Transverse colon (tissue), 4 donors: ENCODE measurements around the gene FARP1. TPM values are rescaled to one million over a fixed set of nuclear protein-coding genes. Genes with fewer than 3 reads are reported as not detected.

Experiments
- DNase-seq: peaks from one replicate; pipeline ENCODE4 v3.0.0-alpha.2; 2019
- H3K27ac ChIP-seq, 4 donors: fragments of 200-600 bp; sonication (generic); 2 replicates each; pipeline ENCODE4 v1.5.1; 2016 to 2018; ENCODE audit warnings: inconsistent platforms in 4 of 4
- H3K27me3 ChIP-seq: fragments of 200-600 bp; sonication (generic); 2 replicates; pipeline ENCODE4 v1.5.1; 2017; ENCODE audit warnings: inconsistent platforms
- H3K36me3 ChIP-seq, 4 donors: fragments of 200-600 bp; sonication (generic); 2 replicates each; pipeline ENCODE4 v1.5.1; 2017 to 2019; ENCODE audit warnings: inconsistent platforms in 4 of 4
- H3K4me1 ChIP-seq, 4 donors: fragments of 200-600 bp; sonication (generic); 2 replicates each; pipeline ENCODE4 v1.5.1; 2017 to 2020; ENCODE audit warnings: inconsistent platforms in 4 of 4
- H3K4me3 ChIP-seq, 4 donors: fragments of 200-600 bp; sonication (generic); 1 replicate in 1 of 4; 2 replicates in 3 of 4; pipeline versions ENCODE4 v1.5.1 to v1.6.1; 2017 to 2019; ENCODE audit warnings: inconsistent platforms in 4 of 4
- H3K9me3 ChIP-seq, 2 donors: fragments of 200-600 bp; sonication (generic); 2 replicates each; pipeline ENCODE4 v1.5.1; 2017 to 2019; ENCODE audit warnings: inconsistent platforms in 2 of 2
- CTCF ChIP-seq, 5 experiments: fragments of 200-600 bp in 3 of 5; fragments of 450-650 bp in 2 of 5; sonication (generic) in 3 of 5; IDR thresholded peaks; 1 replicate in 2 of 5; 2 replicates in 3 of 5; pipeline ENCODE4 v1.5.1; 2016 to 2017; ENCODE audit warnings: antibody characterized with exemption in 5 of 5, inconsistent platforms in 3 of 5, mild to moderate bottlenecking in 2 of 5, moderate library complexity in 1 of 5
- EP300 ChIP-seq: sonication (generic); formaldehyde crosslinking; IDR thresholded peaks from one replicate; pipeline ENCODE4 v1.6.1; 2017; ENCODE audit warnings: antibody characterized with exemption, low read depth
- POLR2A ChIP-seq: fragments of 450-650 bp; IDR thresholded peaks from one replicate; pipeline ENCODE4 v1.6.1; 2016; ENCODE audit warnings: antibody characterized with exemption, mild to moderate bottlenecking, moderate library complexity
- POLR2AphosphoS5 ChIP-seq, 3 donors: sonication (generic); formaldehyde crosslinking; IDR thresholded peaks; one replicate each; pipeline ENCODE4 v1.6.1; 2016; ENCODE audit warnings: antibody characterized with exemption in 3 of 3
- WGBS, 2 donors: methylation state at CpG; one replicate each; pipeline ENCODE4 v1.1.5; 2018; ENCODE audit warnings: low coverage in 1 of 2; 5-methylcytosine and 5-hydroxymethylcytosine counted together
- in situ Hi-C, 4 donors: fragments of 200-750 bp; cut with MboI; loops; one replicate each; pipeline versions ENCODE4 v1.15.0 to v1.15.1; 2017; ENCODE audit warnings: low sequenced_read_pairs in 3 of 4, low pct_ligation_motif_present in 1 of 4, low pct_unique_long_range_greater_than_20kb in 1 of 4
- intact Hi-C: fragments of 100-400 bp; cut with DNase I; formaldehyde crosslinking; loops from one replicate; pipeline ENCODE4 v1.15.1; 2023; ENCODE audit warnings: low total_unique reads
- total RNA-seq, 4 donors: library from RNA; depleted of rRNA; stranded (reverse); fragments of >200 nt; gene quantifications; one replicate each; pipeline ENCODE4 v1.1.0, GENCODE V29; 2016

FARP1 gene
- total RNA-seq, 4 donors from 2014 or later: 32.8 to 41.8 (median 38.3) TPM

- no peak overlapping the region for H3K27ac ChIP-seq
- WGBS, 2 donors: 55% methylated on average over 10 of the region's 10 CpGs; no CpG with 5 or more reads in 1 of the 2 donors
- H3K9me3 ChIP-seq: no peaks in the 10 kb centered on the region
- TF ChIP-seq POLR2A: no peak
- TF ChIP-seq CTCF (IDR thresholded peaks at IDR 0.05): no peak
- no peak for TF ChIP-seq POLR2AphosphoS5 (IDR thresholded peaks at IDR 0.05)
- no peak for TF ChIP-seq EP300
- in situ Hi-C loops (no loop called here), intact Hi-C loops (no loop called here)
- peaks cover 0 to 6% (median 0%) of the 10 kb centered on the region in 4 donors for H3K4me1 ChIP-seq
- H3K27me3 ChIP-seq: no peaks in the 10 kb centered on the region
- DNase-seq: no peak
- H3K4me3 ChIP-seq: no peak overlapping the region
- no peaks in the 10 kb centered on the region for H3K36me3 ChIP-seq
Observed at GRCh38 chr13:98280176-98280510, 137.2 kb downstream of the FARP1 start.

- H3K27ac ChIP-seq: no peak overlapping the region
- no peaks in the 10 kb centered on the region for H3K27me3 ChIP-seq
- no peaks in the 10 kb centered on the region for H3K36me3 ChIP-seq
- TF ChIP-seq POLR2AphosphoS5 (IDR thresholded peaks at IDR 0.05) (no peak), EP300 (no peak), POLR2A (no peak), CTCF (IDR thresholded peaks at IDR 0.05) (no peak)
- H3K4me3 ChIP-seq: no peak overlapping the region
- intact Hi-C loops: no loop called here
- DNase-seq: no peak
- H3K4me1 ChIP-seq: no peaks in the 10 kb centered on the region
- in situ Hi-C loops: no loop called here
- no peaks in the 10 kb centered on the region for H3K9me3 ChIP-seq
- WGBS, 2 donors: 65 to 78% methylated on average over 4 of the region's 4 CpGs
Observed at GRCh38 chr13:98284679-98285078, 141.8 kb downstream of the FARP1 start.

GRCh38 chr13:98285317-98285716 is 142.4 kb downstream of the FARP1 start:
- DNase-seq: no peak
- no peak overlapping the region for H3K4me3 ChIP-seq
- in situ Hi-C loops: no loop called here
- H3K9me3 ChIP-seq: no peaks in the 10 kb centered on the region
- TF ChIP-seq POLR2A (no peak), POLR2AphosphoS5 (IDR thresholded peaks at IDR 0.05) (no peak), CTCF (IDR thresholded peaks at IDR 0.05) (no peak), EP300 (no peak)
- intact Hi-C loops: no loop called here
- no peaks in the 10 kb centered on the region for H3K36me3 ChIP-seq
- H3K27me3 ChIP-seq: no peaks in the 10 kb centered on the region
- no peak overlapping the region for H3K27ac ChIP-seq
- 68 to 74% methylated on average over 4 of the region's 4 CpGs for WGBS, 2 donors
- no peaks in the 10 kb centered on the region for H3K4me1 ChIP-seq

GRCh38 chr13:98285852-98286594 is 143.1 kb downstream of the FARP1 start:
- Histone ChIP-seq H3K4me3 (no peak overlapping the region), H3K36me3 (no peaks in the 10 kb centered on the region), H3K27ac (no peak overlapping the region), H3K27me3 (no peaks in the 10 kb centered on the region), H3K4me1 (no peaks in the 10 kb centered on the region), H3K9me3 (no peaks in the 10 kb centered on the region)
- intact Hi-C loops: no loop called here
- no peak for DNase-seq
- TF ChIP-seq CTCF (IDR thresholded peaks at IDR 0.05): no peak
- TF ChIP-seq EP300: no peak
- no peak for TF ChIP-seq POLR2AphosphoS5 (IDR thresholded peaks at IDR 0.05)
- no peak for TF ChIP-seq POLR2A
- 80 to 84% methylated on average over 11 to 12 of the region's 12 CpGs for WGBS, 2 donors
- in situ Hi-C loops: no loop called here
